HFFc6 (cell line): Measurements from ENCODE around the gene AGPAT1. TPM values are rescaled to one million over a fixed set of nuclear protein-coding genes. Genes with fewer than 3 reads are reported as not detected.
"Not testable (repeated sequence)": the region's sequence is repeated elsewhere in the genome, so short reads cannot be mapped to it uniquely, and the experiment has no call there.

Experiments
- DNase-seq: peaks from one replicate; pipeline ENCODE4 v3.0.0-alpha.2; 2018
- H3K27ac Mint-ChIP-seq: 2 replicates; pipeline ENCODE4 v1.8.0; 2020; ENCODE audit warnings: mild to moderate bottlenecking, mixed read lengths
- H3K27me3 Mint-ChIP-seq: 2 replicates; pipeline ENCODE4 v1.8.0; 2021; ENCODE audit warnings: mild to moderate bottlenecking, moderate library complexity, mixed read lengths; ENCODE audit not compliant: insufficient read depth
- H3K36me3 Mint-ChIP-seq: 2 replicates; pipeline ENCODE4 v1.8.0; 2021; ENCODE audit warnings: low read depth, mixed read lengths
- H3K4me1 Mint-ChIP-seq: 2 replicates; pipeline ENCODE4 v1.8.0; 2020; ENCODE audit warnings: low read depth, mixed read lengths
- H3K4me3 Mint-ChIP-seq: 2 replicates; pipeline ENCODE4 v1.8.0; 2020; ENCODE audit warnings: mild to moderate bottlenecking, moderate library complexity, mixed read lengths
- H3K9me3 Mint-ChIP-seq: 2 replicates; pipeline ENCODE4 v1.8.0; 2020; ENCODE audit warnings: mild to moderate bottlenecking, mixed read lengths
- CTCF ChIP-seq: fragments of 200-600 bp; sonication (generic); IDR thresholded peaks from 2 replicates; pipeline ENCODE4 v1.5.0; 2021; ENCODE audit warnings: antibody characterized with exemption, mild to moderate bottlenecking
- total RNA-seq, 6 experiments: library from RNA; stranded (reverse); fragmentation: NEBNext Ultra II Directional; extraction: Animal tissue kit (Norgen Biotek cat#: 25700); gene quantifications; 2 replicates in 1 of 6; 3 replicates in 5 of 6; pipeline ENCODE4 v1.2.3, GENCODE V29; 2021

Gene AGPAT1
- total RNA-seq, 6 experiments from 2014 or later = 88.8 to 114 (median 104) TPM

GRCh38 chr6:32196682-32197616, 21.1 kb upstream of the AGPAT1 start:
- Mint-ChIP-seq H3K27me3 (peaks cover 11% of the 10 kb centered on the region), H3K9me3 (no peaks in the 10 kb centered on the region), H3K36me3 (no peaks in the 10 kb centered on the region), H3K4me3 (peak overlapping the region; percentile 95), H3K27ac (peak overlapping the region; percentile 100), H3K4me1 (peaks cover 42% of the 10 kb centered on the region)
- no peak for DNase-seq
- TF ChIP-seq CTCF = peak; percentile 33

DNA sequence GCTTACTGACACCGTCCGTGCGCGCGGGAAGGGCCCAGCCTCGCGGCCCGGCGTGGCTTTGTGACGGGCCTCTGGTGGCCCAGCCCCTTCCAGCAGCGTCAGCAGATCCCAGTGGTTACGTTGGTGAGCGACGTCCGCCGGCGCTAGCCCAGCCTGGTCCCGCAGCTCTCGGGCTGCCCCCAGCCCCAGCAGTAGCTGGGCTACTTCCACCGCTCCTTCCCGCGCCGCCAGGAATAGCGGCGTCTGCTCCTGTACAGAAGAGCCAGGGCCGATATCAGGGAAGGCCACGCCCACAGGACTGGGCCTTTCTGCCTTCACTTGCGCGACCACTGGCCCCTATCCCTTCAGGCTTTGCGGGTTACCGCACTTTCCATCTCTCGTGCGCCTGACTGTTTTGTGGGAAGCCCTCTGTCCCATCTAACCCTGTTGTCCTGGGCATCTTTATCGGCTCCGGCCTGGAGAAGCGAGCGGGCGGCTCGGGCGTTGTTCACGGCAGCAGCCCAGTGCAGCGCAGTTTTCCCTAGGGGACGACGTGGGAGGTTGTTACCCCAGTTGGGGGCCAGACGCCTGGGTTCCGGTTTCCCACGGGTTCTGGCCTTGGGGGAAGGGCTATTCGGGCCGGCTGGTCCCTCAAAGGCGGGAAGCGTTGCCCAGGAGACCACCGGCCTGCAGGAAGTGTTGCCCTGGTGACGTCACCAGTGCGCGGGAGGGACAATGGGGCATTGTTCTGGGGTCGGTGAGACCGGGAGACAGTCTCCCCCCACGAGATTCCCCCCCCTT, 20.2 kb upstream of the AGPAT1 start:
- H3K27ac Mint-ChIP-seq = peak overlapping the region; percentile 100
- H3K4me3 Mint-ChIP-seq = peak overlapping the region; percentile 95
- H3K36me3 Mint-ChIP-seq = no peaks in the 10 kb centered on the region
- no peaks in the 10 kb centered on the region for H3K9me3 Mint-ChIP-seq
- peaks cover 5% of the 10 kb centered on the region for H3K27me3 Mint-ChIP-seq
- peak; percentile 51 for DNase-seq
- peak; percentile 21; the same call in 1 of the 2 replicates for TF ChIP-seq CTCF
- peaks cover 42% of the 10 kb centered on the region for H3K4me1 Mint-ChIP-seq

- H3K4me1 Mint-ChIP-seq = peaks cover 42% of the 10 kb centered on the region
These were observed 19.7 kb upstream of the AGPAT1 start for GRCh38 chr6:32195652-32195901.

GRCh38 chr6:32194825-32195651, 19.2 kb upstream of the AGPAT1 start:
- TF ChIP-seq CTCF = peak; percentile 72
- DNase-seq = peak; percentile 68
- peak overlapping the region; percentile 96 for H3K27ac Mint-ChIP-seq
- H3K27me3 Mint-ChIP-seq = no peaks in the 10 kb centered on the region; the same call in 1 of the 2 replicates
- H3K4me3 Mint-ChIP-seq = peak overlapping the region; percentile 88
- no peaks in the 10 kb centered on the region for H3K9me3 Mint-ChIP-seq
- H3K36me3 Mint-ChIP-seq = no peaks in the 10 kb centered on the region
- H3K4me1 Mint-ChIP-seq = peaks cover 42% of the 10 kb centered on the region

More at GRCh38 chr6:32195652-32195901, 19.7 kb upstream of the AGPAT1 start:
- peak overlapping the region; percentile 100 for H3K27ac Mint-ChIP-seq
- no peaks in the 10 kb centered on the region for H3K36me3 Mint-ChIP-seq
- TF ChIP-seq CTCF = peak; percentile 67
- H3K27me3 Mint-ChIP-seq = peaks cover under 1% of the 10 kb centered on the region
- DNase-seq = peak; percentile 100
- H3K9me3 Mint-ChIP-seq = no peaks in the 10 kb centered on the region
- peak overlapping the region; percentile 95 for H3K4me3 Mint-ChIP-seq

DNA sequence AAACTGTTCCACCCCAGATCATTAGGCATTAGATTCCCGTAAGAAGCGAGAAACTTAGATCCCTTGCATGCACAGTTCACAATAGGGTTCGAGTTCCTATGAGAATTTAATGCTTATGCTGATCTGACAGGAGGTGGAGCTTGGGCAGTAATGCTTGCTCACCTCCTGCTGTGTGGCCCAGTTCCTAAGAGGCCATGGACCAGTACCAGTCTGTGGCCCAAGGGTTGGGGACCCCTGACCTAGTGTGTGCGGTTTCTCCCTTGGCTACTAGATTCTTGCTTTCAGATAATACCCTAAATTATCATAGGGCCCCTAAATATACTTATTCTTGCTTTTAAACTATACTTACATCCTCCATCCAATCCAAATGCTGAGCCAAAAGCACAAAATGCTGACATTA, 18.5 kb upstream of the AGPAT1 start:
- no peaks in the 10 kb centered on the region for H3K36me3 Mint-ChIP-seq
- H3K4me3 Mint-ChIP-seq = peak overlapping the region; percentile 88; the same call in 1 of the 2 replicates
- no peaks in the 10 kb centered on the region for H3K9me3 Mint-ChIP-seq
- TF ChIP-seq CTCF = no peak
- no peaks in the 10 kb centered on the region; the same call in 1 of the 2 replicates for H3K27me3 Mint-ChIP-seq
- H3K27ac Mint-ChIP-seq = peak overlapping the region; percentile 96
- DNase-seq = no peak
- peaks cover 42% of the 10 kb centered on the region for H3K4me1 Mint-ChIP-seq

DNA sequence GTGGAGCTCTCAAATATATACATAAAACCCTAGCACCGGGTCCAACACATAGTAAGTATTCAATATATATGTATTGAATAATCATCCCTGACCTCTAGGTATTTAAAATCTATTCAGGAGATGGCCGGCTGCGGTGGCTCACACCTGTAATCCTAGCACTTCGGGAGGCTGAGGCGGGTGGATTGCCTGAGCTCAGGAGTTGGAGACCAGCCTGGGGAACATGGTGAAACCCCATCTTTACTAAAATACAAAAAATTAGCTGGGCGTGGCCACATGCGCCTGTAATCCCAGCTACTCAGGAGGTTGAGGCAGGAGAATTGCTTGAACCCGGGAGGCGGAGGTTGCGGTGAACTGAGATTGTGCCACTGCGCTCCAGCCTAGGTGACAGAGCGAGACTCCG, 17.2 kb upstream of the AGPAT1 start:
- H3K4me3 Mint-ChIP-seq = peak overlapping the region; percentile 18; the same call in 1 of the 2 replicates
- H3K27ac Mint-ChIP-seq = peak overlapping the region; percentile 86
- not testable (repeated sequence) for H3K36me3 Mint-ChIP-seq, H3K27me3 Mint-ChIP-seq, H3K9me3 Mint-ChIP-seq, DNase-seq
- H3K4me1 Mint-ChIP-seq = peaks cover 53% of the 10 kb centered on the region
